ENCODE data around the gene CSNK1G3. TPM values are rescaled to one million over a fixed set of nuclear protein-coding genes. Genes with fewer than 3 reads are reported as not detected.
"Not testable (repeated sequence)": the region's sequence is repeated elsewhere in the genome, so short reads cannot be mapped to it uniquely, and the experiment has no call there.

CSNK1G3 gene
- total RNA-seq, 1 experiment from 2014 or later = 40.8 TPM

DNA sequence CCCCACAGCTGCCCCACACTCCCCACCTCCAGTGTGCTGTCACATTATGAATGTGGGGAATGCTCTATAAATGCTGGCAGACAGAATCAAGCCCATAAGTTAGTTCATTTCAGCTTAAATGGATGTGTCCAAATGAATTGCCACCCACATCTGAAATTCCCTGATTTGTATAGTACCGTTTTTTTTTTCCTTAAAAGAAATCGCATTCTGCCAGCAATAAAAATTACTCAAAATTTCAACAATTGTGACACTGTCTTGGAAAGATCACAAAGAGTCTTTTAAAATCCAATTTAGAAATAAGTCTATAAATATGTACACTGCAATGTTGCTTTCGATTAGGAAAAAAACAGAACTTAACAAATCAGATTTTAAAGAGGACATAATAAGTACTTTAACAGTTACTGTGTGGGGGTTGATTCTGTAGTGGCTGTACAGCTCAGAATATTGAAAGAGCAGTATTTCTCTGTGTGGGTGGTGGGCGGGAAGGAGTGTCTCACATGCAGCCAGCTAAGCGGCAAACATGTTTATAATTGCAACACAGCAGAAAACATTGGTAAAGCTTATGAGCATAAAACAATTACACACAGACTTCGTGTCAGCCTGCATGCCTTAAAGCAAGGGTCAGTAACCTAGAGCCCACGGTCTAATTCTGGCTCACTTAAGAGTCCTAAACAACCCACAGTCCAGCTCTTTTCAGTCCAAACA is 24.9 kb upstream of the CSNK1G3 start:
- CTCF ChIA-PET = no interaction called here

DNA sequence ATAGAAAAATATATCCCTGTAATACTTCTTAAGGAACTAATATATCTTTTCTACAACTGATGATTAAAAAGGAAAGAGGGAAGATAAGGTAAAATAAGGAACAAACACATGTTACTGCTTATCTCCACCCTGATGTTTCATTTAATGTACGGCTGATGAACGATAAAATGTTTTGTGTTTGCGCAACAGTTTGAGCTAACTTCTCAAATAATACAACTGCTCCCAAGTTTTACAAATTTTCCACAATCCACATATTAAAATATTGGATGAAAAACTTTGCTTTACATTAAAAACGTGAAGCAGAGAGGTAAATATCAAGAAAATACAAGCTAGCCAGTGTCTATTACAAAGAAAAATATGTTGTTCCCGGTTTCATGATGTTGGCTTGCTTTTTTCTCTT is 21.0 kb upstream of the CSNK1G3 start:
- ChIA-PET CTCF (no interaction called here), POLR2A (interaction anchor here (0.6 kb wide), 1 partner anchor 24 kb away, joined by 3 read pairs; no protein-coding TSS in a partner anchor)
- no peak for ATAC-seq
- DNase-seq (ENCODE audit: low read depth, low spot score) = no peak
- intact Hi-C loops (cut with micrococcal nuclease; ENCODE audit: unreplicated experiment) (no loop called here), in situ Hi-C loops (cut with HindIII; ENCODE audit: low pct_unique_long_range_greater_than_20kb, low sequenced_read_pairs) (no loop called here)
- no peak overlapping the region for H3K4me3 ChIP-seq (ENCODE audit: low read depth in 2 of 2, low read length in 2 of 2)
- H3K4me1 ChIP-seq (ENCODE audit: control insufficient read depth, insufficient read depth, low read length) = no peaks in the 10 kb centered on the region
- H3K36me3 ChIP-seq (ENCODE audit: control insufficient read depth, insufficient read depth, low read length) = no peaks in the 10 kb centered on the region
- H3K27ac ChIP-seq (ENCODE audit: low read length) = no peak overlapping the region
- H3K27me3 ChIP-seq (ENCODE audit: control insufficient read depth, insufficient read depth, low read length) = peaks cover 26% of the 10 kb centered on the region
- no peaks in the 10 kb centered on the region for H3K9me3 ChIP-seq (ENCODE audit: control insufficient read depth, insufficient read depth, low read depth, low read length)
- TF ChIP-seq TCF7L2 (IDR thresholded peaks at IDR 0.05; ENCODE audit: low read depth, low read length) (no peak), POLR2AphosphoS5 (IDR thresholded peaks at IDR 0.05; ENCODE audit: low read depth, low read length) (no peak), SIN3A (IDR thresholded peaks at IDR 0.05; ENCODE audit: borderline replicate concordance, insufficient read depth, low read depth, low read length) (no peak)
- TF ChIP-seq, protein P1, sequence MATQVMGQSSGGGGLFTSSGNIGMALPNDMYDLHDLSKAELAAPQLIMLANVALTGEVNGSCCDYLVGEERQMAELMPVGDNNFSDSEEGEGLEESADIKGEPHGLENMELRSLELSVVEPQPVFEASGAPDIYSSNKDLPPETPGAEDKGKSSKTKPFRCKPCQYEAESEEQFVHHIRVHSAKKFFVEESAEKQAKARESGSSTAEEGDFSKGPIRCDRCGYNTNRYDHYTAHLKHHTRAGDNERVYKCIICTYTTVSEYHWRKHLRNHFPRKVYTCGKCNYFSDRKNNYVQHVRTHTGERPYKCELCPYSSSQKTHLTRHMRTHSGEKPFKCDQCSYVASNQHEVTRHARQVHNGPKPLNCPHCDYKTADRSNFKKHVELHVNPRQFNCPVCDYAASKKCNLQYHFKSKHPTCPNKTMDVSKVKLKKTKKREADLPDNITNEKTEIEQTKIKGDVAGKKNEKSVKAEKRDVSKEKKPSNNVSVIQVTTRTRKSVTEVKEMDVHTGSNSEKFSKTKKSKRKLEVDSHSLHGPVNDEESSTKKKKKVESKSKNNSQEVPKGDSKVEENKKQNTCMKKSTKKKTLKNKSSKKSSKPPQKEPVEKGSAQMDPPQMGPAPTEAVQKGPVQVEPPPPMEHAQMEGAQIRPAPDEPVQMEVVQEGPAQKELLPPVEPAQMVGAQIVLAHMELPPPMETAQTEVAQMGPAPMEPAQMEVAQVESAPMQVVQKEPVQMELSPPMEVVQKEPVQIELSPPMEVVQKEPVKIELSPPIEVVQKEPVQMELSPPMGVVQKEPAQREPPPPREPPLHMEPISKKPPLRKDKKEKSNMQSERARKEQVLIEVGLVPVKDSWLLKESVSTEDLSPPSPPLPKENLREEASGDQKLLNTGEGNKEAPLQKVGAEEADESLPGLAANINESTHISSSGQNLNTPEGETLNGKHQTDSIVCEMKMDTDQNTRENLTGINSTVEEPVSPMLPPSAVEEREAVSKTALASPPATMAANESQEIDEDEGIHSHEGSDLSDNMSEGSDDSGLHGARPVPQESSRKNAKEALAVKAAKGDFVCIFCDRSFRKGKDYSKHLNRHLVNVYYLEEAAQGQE (IDR thresholded peaks at IDR 0.05; ENCODE audit: insufficient read depth in 1 of 2, low read depth in 2 of 2, low read length in 1 of 2) = no peak
- TF ChIP-seq, protein P2, sequence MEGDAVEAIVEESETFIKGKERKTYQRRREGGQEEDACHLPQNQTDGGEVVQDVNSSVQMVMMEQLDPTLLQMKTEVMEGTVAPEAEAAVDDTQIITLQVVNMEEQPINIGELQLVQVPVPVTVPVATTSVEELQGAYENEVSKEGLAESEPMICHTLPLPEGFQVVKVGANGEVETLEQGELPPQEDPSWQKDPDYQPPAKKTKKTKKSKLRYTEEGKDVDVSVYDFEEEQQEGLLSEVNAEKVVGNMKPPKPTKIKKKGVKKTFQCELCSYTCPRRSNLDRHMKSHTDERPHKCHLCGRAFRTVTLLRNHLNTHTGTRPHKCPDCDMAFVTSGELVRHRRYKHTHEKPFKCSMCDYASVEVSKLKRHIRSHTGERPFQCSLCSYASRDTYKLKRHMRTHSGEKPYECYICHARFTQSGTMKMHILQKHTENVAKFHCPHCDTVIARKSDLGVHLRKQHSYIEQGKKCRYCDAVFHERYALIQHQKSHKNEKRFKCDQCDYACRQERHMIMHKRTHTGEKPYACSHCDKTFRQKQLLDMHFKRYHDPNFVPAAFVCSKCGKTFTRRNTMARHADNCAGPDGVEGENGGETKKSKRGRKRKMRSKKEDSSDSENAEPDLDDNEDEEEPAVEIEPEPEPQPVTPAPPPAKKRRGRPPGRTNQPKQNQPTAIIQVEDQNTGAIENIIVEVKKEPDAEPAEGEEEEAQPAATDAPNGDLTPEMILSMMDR (IDR thresholded peaks at IDR 0.05) = no peak
- no TSS peak for BruUV-seq (replicated peaks)

More for the DNA sequence above, 24.9 kb upstream of the CSNK1G3 start:
- Histone ChIP-seq H3K27me3 (ENCODE audit: control insufficient read depth, insufficient read depth, low read length) (peaks cover 26% of the 10 kb centered on the region), H3K27ac (ENCODE audit: low read length) (no peak overlapping the region), H3K36me3 (ENCODE audit: control insufficient read depth, insufficient read depth, low read length) (no peaks in the 10 kb centered on the region), H3K4me3 (ENCODE audit: low read depth in 2 of 2, low read length in 2 of 2) (no peak overlapping the region), H3K9me3 (ENCODE audit: control insufficient read depth, insufficient read depth, low read depth, low read length) (no peaks in the 10 kb centered on the region), H3K4me1 (ENCODE audit: control insufficient read depth, insufficient read depth, low read length) (no peaks in the 10 kb centered on the region)
- POLR2A ChIA-PET = no interaction called here
- intact Hi-C loops (cut with micrococcal nuclease; ENCODE audit: unreplicated experiment) = no loop called here
- ATAC-seq = no peak
- in situ Hi-C loops (cut with HindIII; ENCODE audit: low pct_unique_long_range_greater_than_20kb, low sequenced_read_pairs) = no loop called here
- DNase-seq (ENCODE audit: low read depth, low spot score) = no peak
- no peak for TF ChIP-seq TCF7L2 (IDR thresholded peaks at IDR 0.05; ENCODE audit: low read depth, low read length)
- TF ChIP-seq SIN3A (IDR thresholded peaks at IDR 0.05; ENCODE audit: borderline replicate concordance, insufficient read depth, low read depth, low read length) = no peak
- no peak for TF ChIP-seq POLR2AphosphoS5 (IDR thresholded peaks at IDR 0.05; ENCODE audit: low read depth, low read length)
- TF ChIP-seq, protein P2 (IDR thresholded peaks at IDR 0.05) = no peak
- TF ChIP-seq, protein P1 (IDR thresholded peaks at IDR 0.05; ENCODE audit: insufficient read depth in 1 of 2, low read depth in 2 of 2, low read length in 1 of 2) = no peak
- BruUV-seq (replicated peaks) = no TSS peak

DNA sequence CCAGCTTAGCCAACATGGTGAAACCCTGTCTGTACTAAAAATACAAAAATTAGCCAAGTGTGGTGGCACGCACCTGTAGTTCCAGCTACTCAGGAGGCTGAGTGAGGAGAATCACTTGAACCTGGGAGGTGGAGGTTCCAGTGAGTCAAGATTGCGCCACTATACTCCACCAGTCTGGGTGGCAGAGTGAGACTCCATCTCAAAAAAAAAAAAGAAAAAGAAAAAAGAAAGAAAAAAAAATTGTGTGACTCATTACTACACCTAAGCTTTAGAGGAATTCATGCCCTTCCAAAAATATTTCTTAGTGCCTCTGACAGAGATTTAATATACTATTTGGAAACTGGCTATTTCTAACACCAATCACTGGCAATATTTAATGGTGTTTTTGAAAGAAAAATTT is 16.8 kb upstream of the CSNK1G3 start:
- POLR2A ChIA-PET = not testable (repeated sequence)

More for the DNA sequence above, 16.8 kb upstream of the CSNK1G3 start:
- intact Hi-C loops (cut with micrococcal nuclease; ENCODE audit: unreplicated experiment); H3K4me1 ChIP-seq (ENCODE audit: control insufficient read depth, insufficient read depth, low read length); H3K4me3 ChIP-seq (ENCODE audit: low read depth in 2 of 2, low read length in 2 of 2); H3K27ac ChIP-seq (ENCODE audit: low read length); CTCF ChIA-PET; ATAC-seq; H3K27me3 ChIP-seq (ENCODE audit: control insufficient read depth, insufficient read depth, low read length); in situ Hi-C loops (cut with HindIII; ENCODE audit: low pct_unique_long_range_greater_than_20kb, low sequenced_read_pairs); BruUV-seq (replicated peaks); DNase-seq (ENCODE audit: low read depth, low spot score); H3K36me3 ChIP-seq (ENCODE audit: control insufficient read depth, insufficient read depth, low read length); H3K9me3 ChIP-seq (ENCODE audit: control insufficient read depth, insufficient read depth, low read depth, low read length): not testable (repeated sequence)

Measured in Panc1 (cell line).